Measurements from ENCODE around the gene MED20.

DNA sequence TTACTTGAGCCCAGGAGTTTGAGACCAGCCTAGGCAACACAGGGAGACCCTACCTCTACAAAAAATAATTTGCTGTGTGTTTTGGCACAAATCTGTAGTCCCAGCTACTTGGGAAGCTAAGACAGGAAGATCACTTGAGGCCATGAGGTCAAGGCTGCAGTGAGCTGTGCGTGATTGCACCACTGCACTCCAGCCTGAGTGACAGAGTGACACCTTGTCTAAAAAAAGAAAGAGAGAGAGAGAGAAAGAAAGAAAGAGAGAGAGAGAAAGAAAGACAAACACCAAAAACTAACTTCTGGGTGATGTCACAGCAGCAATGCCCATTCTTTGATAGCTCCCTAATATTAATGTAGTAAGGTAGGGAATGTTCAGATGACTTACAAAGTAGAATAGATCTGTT lies 46.2 kb downstream of the MED20 start:
- TF ChIP-seq, protein P1, sequence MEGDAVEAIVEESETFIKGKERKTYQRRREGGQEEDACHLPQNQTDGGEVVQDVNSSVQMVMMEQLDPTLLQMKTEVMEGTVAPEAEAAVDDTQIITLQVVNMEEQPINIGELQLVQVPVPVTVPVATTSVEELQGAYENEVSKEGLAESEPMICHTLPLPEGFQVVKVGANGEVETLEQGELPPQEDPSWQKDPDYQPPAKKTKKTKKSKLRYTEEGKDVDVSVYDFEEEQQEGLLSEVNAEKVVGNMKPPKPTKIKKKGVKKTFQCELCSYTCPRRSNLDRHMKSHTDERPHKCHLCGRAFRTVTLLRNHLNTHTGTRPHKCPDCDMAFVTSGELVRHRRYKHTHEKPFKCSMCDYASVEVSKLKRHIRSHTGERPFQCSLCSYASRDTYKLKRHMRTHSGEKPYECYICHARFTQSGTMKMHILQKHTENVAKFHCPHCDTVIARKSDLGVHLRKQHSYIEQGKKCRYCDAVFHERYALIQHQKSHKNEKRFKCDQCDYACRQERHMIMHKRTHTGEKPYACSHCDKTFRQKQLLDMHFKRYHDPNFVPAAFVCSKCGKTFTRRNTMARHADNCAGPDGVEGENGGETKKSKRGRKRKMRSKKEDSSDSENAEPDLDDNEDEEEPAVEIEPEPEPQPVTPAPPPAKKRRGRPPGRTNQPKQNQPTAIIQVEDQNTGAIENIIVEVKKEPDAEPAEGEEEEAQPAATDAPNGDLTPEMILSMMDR (IDR thresholded peaks at IDR 0.05) = no peak
- TF ChIP-seq NFIC (IDR thresholded peaks at IDR 0.05; ENCODE audit: borderline replicate concordance) (no peak), EP300 (IDR thresholded peaks at IDR 0.05; ENCODE audit: borderline replicate concordance in 1 of 2, low read depth in 1 of 2, low read length in 1 of 2) (no peak), GABPA (IDR thresholded peaks at IDR 0.05; ENCODE audit: low read depth) (no peak), FOXM1 (IDR thresholded peaks at IDR 0.05; ENCODE audit: low read depth) (no peak), CHD2 (IDR thresholded peaks at IDR 0.05; ENCODE audit: low read length, partially characterized antibody) (no peak)
- TF ChIP-seq, protein P2, sequence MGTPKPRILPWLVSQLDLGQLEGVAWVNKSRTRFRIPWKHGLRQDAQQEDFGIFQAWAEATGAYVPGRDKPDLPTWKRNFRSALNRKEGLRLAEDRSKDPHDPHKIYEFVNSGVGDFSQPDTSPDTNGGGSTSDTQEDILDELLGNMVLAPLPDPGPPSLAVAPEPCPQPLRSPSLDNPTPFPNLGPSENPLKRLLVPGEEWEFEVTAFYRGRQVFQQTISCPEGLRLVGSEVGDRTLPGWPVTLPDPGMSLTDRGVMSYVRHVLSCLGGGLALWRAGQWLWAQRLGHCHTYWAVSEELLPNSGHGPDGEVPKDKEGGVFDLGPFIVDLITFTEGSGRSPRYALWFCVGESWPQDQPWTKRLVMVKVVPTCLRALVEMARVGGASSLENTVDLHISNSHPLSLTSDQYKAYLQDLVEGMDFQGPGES (IDR thresholded peaks at IDR 0.05; ENCODE audit: low read depth, low read length) = no peak
- TF ChIP-seq, protein P3, sequence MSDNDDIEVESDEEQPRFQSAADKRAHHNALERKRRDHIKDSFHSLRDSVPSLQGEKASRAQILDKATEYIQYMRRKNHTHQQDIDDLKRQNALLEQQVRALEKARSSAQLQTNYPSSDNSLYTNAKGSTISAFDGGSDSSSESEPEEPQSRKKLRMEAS (IDR thresholded peaks at IDR 0.05; ENCODE audit: low read depth) = no peak

All from SK-N-SH (cell line).